HG03342 (cell line): Measurements from ENCODE around the gene RPRML.
"Not testable (repeated sequence)": the region's sequence is repeated elsewhere in the genome, so short reads cannot be mapped to it uniquely, and the experiment has no call there.

ENCODE experiments used
- ATAC-seq: cut with Tn5 transposase; IDR thresholded peaks from one replicate; pipeline ENCODE4 v1.9.1; 2021; ENCODE audit warnings: mild to moderate bottlenecking, moderate library complexity; ENCODE audit not compliant: unreplicated experiment

Gene RPRML

GRCh38 chr17:46979147-46979863 lies at the start of gene RPRML:
Gene RPRML, minus strand, starts transcription at chr17:46979253. Its CDS starts 246 bp downstream, at chr17:46979007.
- ATAC-seq, result no peak

GRCh38 chr17:47016966-47017365 lies 37.9 kb upstream of the RPRML start:
- not testable (repeated sequence) for ATAC-seq

- ATAC-seq, result no peak
Measured at GRCh38 chr17:47013341-47013740, 34.3 kb upstream of the RPRML start.

GRCh38 chr17:47012457-47012856 lies 33.4 kb upstream of the RPRML start:
- ATAC-seq, result no peak

GRCh38 chr17:47009759-47010594 lies 30.9 kb upstream of the RPRML start:
- ATAC-seq, result no peak

GRCh38 chr17:47004906-47005305 lies 25.9 kb upstream of the RPRML start:
- no peak for ATAC-seq

- ATAC-seq, result not testable (repeated sequence)
Measured at GRCh38 chr17:47003864-47004263, 24.8 kb upstream of the RPRML start.

- ATAC-seq, result no peak
Measured at GRCh38 chr17:46995841-46996571, 17.0 kb upstream of the RPRML start.

- no peak for ATAC-seq
Measured at GRCh38 chr17:46994993-46995392, 15.9 kb upstream of the RPRML start.

GRCh38 chr17:46991617-46992016 lies 12.6 kb upstream of the RPRML start:
- no peak for ATAC-seq

GRCh38 chr17:46989637-46990431 lies 10.8 kb upstream of the RPRML start:
- no peak for ATAC-seq

GRCh38 chr17:46987927-46988326 lies 8.9 kb upstream of the RPRML start:
- not testable (repeated sequence) for ATAC-seq

- no peak for ATAC-seq
Measured at GRCh38 chr17:46986366-46986765, 7.3 kb upstream of the RPRML start.

- ATAC-seq, result no peak
Measured at GRCh38 chr17:46984892-46985291, 5.8 kb upstream of the RPRML start.

GRCh38 chr17:46984341-46984740 lies 5.3 kb upstream of the RPRML start:
- ATAC-seq, result no peak

GRCh38 chr17:46983782-46984181 lies 4.7 kb upstream of the RPRML start:
- no peak for ATAC-seq

- ATAC-seq, result no peak
Measured at GRCh38 chr17:46982577-46982976, 3.5 kb upstream of the RPRML start.

- ATAC-seq, result no peak
Measured at GRCh38 chr17:46978489-46979146, 435 bp downstream of the RPRML start.

GRCh38 chr17:46977750-46978488 lies 1.1 kb downstream of the RPRML start:
- no peak for ATAC-seq
